WTC11 (cell line): ENCODE results near the gene EDN3. TPM values are rescaled to one million over a fixed set of nuclear protein-coding genes. Genes with fewer than 3 reads are reported as not detected.

Experiments
- ATAC-seq: fragments of 200-7000 bp; cut with Tn5 transposase; 2 replicates; pipeline ENCODE4 v1.10.0; 2021; ENCODE audit warnings: mild to moderate bottlenecking, moderate library complexity
- CTCF ChIA-PET: fragments of 300-600 bp; sonication (Branson Sonifier 250); formaldehyde crosslinking; loops from one replicate; lab custom pipeline; 2021; ENCODE audit warnings: antibody characterized with exemption; lab: Charles Lee
- POLR2A ChIA-PET: fragments of 350-600 bp; sonication (Branson Sonifier 250); formaldehyde crosslinking; loops from one replicate; lab custom pipeline; 2021; ENCODE audit warnings: antibody characterized with exemption; lab: Charles Lee
- DNase-seq: peaks from one replicate; pipeline ENCODE4 v3.0.0; 2021; ENCODE audit warnings: low spot score
- H3K27ac Mint-ChIP-seq: 2 replicates; pipeline ENCODE4 v1.8.0; 2021; ENCODE audit warnings: mixed read lengths
- H3K27me3 Mint-ChIP-seq: 2 replicates; pipeline ENCODE4 v1.8.0; 2021; ENCODE audit warnings: low read depth, mild to moderate bottlenecking, moderate library complexity, mixed read lengths
- H3K36me3 Mint-ChIP-seq: 2 replicates; pipeline ENCODE4 v1.8.0; 2021; ENCODE audit warnings: mixed read lengths
- H3K4me1 Mint-ChIP-seq: 2 replicates; pipeline ENCODE4 v1.8.0; 2022; ENCODE audit warnings: mixed read lengths
- H3K4me3 Mint-ChIP-seq: 2 replicates; pipeline ENCODE4 v1.8.0; 2021; ENCODE audit warnings: mild to moderate bottlenecking, moderate library complexity, mixed read lengths
- H3K9me3 Mint-ChIP-seq: 2 replicates; pipeline ENCODE4 v1.8.0; 2021; ENCODE audit warnings: mixed read lengths
- ATF1 ChIP-seq: sonication (generic); formaldehyde crosslinking; IDR thresholded peaks from 2 replicates; pipeline ENCODE4 v1.8.1; 2023; ENCODE audit warnings: mild to moderate bottlenecking, moderate library complexity, missing genetic modification reagents
- CBFB ChIP-seq: sonication (generic); formaldehyde crosslinking; IDR thresholded peaks from 2 replicates; pipeline ENCODE4 v1.8.1; 2022; ENCODE audit warnings: mild to moderate bottlenecking, low read depth, missing genetic modification reagents
- MYBL2 ChIP-seq: sonication (generic); formaldehyde crosslinking; IDR thresholded peaks from 2 replicates; pipeline ENCODE4 v1.8.1; 2023; ENCODE audit warnings: mild to moderate bottlenecking, moderate library complexity, missing genetic modification reagents
- SP1 ChIP-seq: sonication (generic); formaldehyde crosslinking; conservative IDR thresholded peaks from 2 replicates; pipeline ENCODE4 v1.8.1; 2022; ENCODE audit warnings: missing genetic modification reagents
- TEAD1 ChIP-seq: sonication (generic); formaldehyde crosslinking; IDR thresholded peaks from 2 replicates; pipeline ENCODE4 v1.8.0; 2022; ENCODE audit warnings: mild to moderate bottlenecking, missing genetic modification reagents
- TEAD4 ChIP-seq: sonication (generic); formaldehyde crosslinking; IDR thresholded peaks from 2 replicates; pipeline ENCODE4 v1.8.0; 2022; ENCODE audit warnings: mild to moderate bottlenecking, missing genetic modification reagents
- total RNA-seq: library from RNA; stranded (reverse); gene quantifications from 3 replicates; pipeline ENCODE4 v1.2.3, GENCODE V29; 2021
- TF ChIP-seq, protein P1 (sequence below): sonication (generic); formaldehyde crosslinking; IDR thresholded peaks from 2 replicates; pipeline ENCODE4 v1.8.1; 2023; ENCODE audit warnings: mild to moderate bottlenecking, missing genetic modification reagents, borderline replicate concordance
- TF ChIP-seq, protein P2 (sequence below): sonication (generic); formaldehyde crosslinking; IDR thresholded peaks from 2 replicates; pipeline ENCODE4 v1.8.1; 2023; ENCODE audit warnings: mild to moderate bottlenecking, missing genetic modification reagents
- TF ChIP-seq, protein P3 (sequence below): sonication (generic); formaldehyde crosslinking; IDR thresholded peaks from 2 replicates; pipeline ENCODE4 v1.8.1; 2022; ENCODE audit warnings: missing genetic modification reagents, borderline replicate concordance
- TF ChIP-seq, protein P4 (sequence below): sonication (generic); formaldehyde crosslinking; IDR thresholded peaks from 2 replicates; pipeline ENCODE4 v1.8.0; 2022; ENCODE audit warnings: mild to moderate bottlenecking, missing genetic modification reagents
- TF ChIP-seq, protein P5 (sequence below): sonication (generic); formaldehyde crosslinking; IDR thresholded peaks from 2 replicates; pipeline ENCODE4 v1.8.0; 2022; ENCODE audit warnings: mild to moderate bottlenecking, missing genetic modification reagents
- TF ChIP-seq, protein P6 (sequence below): sonication (generic); formaldehyde crosslinking; IDR thresholded peaks from 2 replicates; pipeline ENCODE4 v1.8.1; 2023; ENCODE audit warnings: mild to moderate bottlenecking, missing genetic modification reagents, moderate library complexity
- TF ChIP-seq, protein P7 (sequence below): sonication (generic); formaldehyde crosslinking; IDR thresholded peaks from 2 replicates; pipeline ENCODE4 v1.8.0; 2022; ENCODE audit warnings: missing genetic modification reagents
- TF ChIP-seq, protein P8 (sequence below): fragments of 250-450 bp; sonication (Bioruptor Pico); IDR thresholded peaks from 2 replicates; pipeline ENCODE4 v1.9.0; 2021; ENCODE audit warnings: mild to moderate bottlenecking
- TF ChIP-seq, protein P9 (sequence below): sonication (generic); formaldehyde crosslinking; conservative IDR thresholded peaks from 2 replicates; pipeline ENCODE4 v1.8.1; 2022; ENCODE audit warnings: mild to moderate bottlenecking, missing genetic modification reagents

Gene EDN3
- total RNA-seq, 1 experiment from 2014 or later, result 0.13 TPM

DNA sequence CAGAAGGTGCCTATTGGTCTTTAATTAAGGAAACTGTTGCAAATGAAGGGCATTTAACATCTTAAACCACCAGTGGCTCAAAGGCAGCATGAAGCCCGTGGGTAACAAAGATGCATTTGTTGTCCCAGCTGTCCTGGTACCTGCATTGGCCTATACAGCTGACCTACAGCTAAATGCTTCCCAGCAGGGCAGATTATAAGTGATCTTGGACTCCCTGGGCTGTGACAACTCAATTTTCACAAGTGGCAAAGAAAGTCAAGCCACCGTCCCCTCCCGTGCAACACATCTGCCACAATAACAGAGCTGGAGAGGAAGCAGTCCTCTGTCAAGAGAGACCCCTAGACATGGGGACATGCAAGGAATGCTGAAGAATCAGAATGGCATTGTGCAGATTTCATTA, 31.5 kb upstream of the EDN3 start (continued):
- TF ChIP-seq, protein P1, sequence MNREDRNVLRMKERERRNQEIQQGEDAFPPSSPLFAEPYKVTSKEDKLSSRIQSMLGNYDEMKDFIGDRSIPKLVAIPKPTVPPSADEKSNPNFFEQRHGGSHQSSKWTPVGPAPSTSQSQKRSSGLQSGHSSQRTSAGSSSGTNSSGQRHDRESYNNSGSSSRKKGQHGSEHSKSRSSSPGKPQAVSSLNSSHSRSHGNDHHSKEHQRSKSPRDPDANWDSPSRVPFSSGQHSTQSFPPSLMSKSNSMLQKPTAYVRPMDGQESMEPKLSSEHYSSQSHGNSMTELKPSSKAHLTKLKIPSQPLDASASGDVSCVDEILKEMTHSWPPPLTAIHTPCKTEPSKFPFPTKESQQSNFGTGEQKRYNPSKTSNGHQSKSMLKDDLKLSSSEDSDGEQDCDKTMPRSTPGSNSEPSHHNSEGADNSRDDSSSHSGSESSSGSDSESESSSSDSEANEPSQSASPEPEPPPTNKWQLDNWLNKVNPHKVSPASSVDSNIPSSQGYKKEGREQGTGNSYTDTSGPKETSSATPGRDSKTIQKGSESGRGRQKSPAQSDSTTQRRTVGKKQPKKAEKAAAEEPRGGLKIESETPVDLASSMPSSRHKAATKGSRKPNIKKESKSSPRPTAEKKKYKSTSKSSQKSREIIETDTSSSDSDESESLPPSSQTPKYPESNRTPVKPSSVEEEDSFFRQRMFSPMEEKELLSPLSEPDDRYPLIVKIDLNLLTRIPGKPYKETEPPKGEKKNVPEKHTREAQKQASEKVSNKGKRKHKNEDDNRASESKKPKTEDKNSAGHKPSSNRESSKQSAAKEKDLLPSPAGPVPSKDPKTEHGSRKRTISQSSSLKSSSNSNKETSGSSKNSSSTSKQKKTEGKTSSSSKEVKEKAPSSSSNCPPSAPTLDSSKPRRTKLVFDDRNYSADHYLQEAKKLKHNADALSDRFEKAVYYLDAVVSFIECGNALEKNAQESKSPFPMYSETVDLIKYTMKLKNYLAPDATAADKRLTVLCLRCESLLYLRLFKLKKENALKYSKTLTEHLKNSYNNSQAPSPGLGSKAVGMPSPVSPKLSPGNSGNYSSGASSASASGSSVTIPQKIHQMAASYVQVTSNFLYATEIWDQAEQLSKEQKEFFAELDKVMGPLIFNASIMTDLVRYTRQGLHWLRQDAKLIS (CRISPR knock-in tag), result no peak
- TF ChIP-seq, protein P2, sequence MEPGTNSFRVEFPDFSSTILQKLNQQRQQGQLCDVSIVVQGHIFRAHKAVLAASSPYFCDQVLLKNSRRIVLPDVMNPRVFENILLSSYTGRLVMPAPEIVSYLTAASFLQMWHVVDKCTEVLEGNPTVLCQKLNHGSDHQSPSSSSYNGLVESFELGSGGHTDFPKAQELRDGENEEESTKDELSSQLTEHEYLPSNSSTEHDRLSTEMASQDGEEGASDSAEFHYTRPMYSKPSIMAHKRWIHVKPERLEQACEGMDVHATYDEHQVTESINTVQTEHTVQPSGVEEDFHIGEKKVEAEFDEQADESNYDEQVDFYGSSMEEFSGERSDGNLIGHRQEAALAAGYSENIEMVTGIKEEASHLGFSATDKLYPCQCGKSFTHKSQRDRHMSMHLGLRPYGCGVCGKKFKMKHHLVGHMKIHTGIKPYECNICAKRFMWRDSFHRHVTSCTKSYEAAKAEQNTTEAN (CRISPR knock-in tag), result peak; percentile 63; the same call in 1 of the 2 replicates
- TF ChIP-seq, protein P3, sequence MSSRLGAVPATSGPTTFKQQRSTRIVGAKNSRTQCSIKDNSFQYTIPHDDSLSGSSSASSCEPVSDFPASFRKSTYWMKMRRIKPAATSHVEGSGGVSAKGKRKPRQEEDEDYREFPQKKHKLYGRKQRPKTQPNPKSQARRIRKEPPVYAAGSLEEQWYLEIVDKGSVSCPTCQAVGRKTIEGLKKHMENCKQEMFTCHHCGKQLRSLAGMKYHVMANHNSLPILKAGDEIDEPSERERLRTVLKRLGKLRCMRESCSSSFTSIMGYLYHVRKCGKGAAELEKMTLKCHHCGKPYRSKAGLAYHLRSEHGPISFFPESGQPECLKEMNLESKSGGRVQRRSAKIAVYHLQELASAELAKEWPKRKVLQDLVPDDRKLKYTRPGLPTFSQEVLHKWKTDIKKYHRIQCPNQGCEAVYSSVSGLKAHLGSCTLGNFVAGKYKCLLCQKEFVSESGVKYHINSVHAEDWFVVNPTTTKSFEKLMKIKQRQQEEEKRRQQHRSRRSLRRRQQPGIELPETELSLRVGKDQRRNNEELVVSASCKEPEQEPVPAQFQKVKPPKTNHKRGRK (CRISPR knock-in tag), result no peak
- TF ChIP-seq ATF1 (CRISPR knock-in tag) (no peak), TEAD4 (CRISPR knock-in tag) (no peak), TEAD1 (CRISPR knock-in tag) (peak; percentile 70; the same call in 1 of the 2 replicates), CBFB (CRISPR knock-in tag) (no peak)
- TF ChIP-seq, protein P4, sequence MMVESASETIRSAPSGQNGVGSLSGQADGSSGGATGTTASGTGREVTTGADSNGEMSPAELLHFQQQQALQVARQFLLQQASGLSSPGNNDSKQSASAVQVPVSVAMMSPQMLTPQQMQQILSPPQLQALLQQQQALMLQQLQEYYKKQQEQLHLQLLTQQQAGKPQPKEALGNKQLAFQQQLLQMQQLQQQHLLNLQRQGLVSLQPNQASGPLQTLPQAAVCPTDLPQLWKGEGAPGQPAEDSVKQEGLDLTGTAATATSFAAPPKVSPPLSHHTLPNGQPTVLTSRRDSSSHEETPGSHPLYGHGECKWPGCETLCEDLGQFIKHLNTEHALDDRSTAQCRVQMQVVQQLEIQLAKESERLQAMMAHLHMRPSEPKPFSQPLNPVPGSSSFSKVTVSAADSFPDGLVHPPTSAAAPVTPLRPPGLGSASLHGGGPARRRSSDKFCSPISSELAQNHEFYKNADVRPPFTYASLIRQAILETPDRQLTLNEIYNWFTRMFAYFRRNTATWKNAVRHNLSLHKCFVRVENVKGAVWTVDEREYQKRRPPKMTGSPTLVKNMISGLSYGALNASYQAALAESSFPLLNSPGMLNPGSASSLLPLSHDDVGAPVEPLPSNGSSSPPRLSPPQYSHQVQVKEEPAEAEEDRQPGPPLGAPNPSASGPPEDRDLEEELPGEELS, result peak; percentile 68; the same call in 1 of the 2 replicates
- TF ChIP-seq, protein P5, sequence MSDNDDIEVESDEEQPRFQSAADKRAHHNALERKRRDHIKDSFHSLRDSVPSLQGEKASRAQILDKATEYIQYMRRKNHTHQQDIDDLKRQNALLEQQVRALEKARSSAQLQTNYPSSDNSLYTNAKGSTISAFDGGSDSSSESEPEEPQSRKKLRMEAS (CRISPR knock-in tag), result peak; percentile 27; the same call in 1 of the 2 replicates
- TF ChIP-seq, protein P6, sequence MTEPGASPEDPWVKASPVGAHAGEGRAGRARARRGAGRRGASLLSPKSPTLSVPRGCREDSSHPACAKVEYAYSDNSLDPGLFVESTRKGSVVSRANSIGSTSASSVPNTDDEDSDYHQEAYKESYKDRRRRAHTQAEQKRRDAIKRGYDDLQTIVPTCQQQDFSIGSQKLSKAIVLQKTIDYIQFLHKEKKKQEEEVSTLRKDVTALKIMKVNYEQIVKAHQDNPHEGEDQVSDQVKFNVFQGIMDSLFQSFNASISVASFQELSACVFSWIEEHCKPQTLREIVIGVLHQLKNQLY (CRISPR knock-in tag), result no peak

DNA sequence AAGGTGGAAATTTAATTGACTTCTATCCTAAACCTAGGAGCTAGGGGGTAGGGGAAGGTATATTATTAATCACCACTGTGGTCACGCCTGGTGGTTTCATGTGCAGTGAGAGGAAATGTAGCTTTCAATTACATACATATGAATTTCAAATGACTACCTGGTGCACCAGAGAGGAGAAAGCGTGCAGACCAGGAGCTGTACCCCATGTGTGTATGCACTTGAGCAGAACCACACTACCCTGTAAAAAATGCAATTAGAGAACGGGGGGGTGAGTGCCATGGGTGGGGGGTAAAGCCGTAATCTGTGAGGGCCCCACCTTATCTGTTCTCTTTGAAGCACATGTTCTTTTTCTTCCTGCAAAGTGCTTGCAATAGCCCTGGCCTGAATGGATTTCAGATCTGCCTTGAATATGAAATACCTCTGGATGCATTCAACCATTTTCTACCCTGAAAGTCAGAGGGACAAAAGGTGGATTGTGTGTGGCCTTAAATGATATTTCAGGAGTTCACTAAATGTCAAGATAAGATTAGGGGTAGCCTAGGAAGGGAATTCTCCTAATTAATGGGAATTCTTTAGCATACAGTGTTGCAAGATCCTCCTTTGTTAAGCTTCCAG, 30.9 kb upstream of the EDN3 start:
- no peak for ATAC-seq
- ChIA-PET CTCF (interaction anchor here (0.7 to 1.2 kb wide), 5 partner anchors 16 to 302 kb away, joined by 3 to 5 read pairs (median 4); no protein-coding TSS in a partner anchor), POLR2A (interaction anchor here (0.8 kb wide), 1 partner anchor 71 kb away, joined by 5 read pairs; no protein-coding TSS in a partner anchor)
- Mint-ChIP-seq H3K36me3 (no peaks in the 10 kb centered on the region), H3K9me3 (no peaks in the 10 kb centered on the region), H3K27ac (no peak overlapping the region), H3K4me3 (no peak overlapping the region), H3K27me3 (peaks cover 58% of the 10 kb centered on the region), H3K4me1 (peaks cover 33% of the 10 kb centered on the region)
- TF ChIP-seq SP1 (CRISPR knock-in tag), result no peak
- no peak for TF ChIP-seq TEAD4 (CRISPR knock-in tag)
- DNase-seq, result no peak

DNA sequence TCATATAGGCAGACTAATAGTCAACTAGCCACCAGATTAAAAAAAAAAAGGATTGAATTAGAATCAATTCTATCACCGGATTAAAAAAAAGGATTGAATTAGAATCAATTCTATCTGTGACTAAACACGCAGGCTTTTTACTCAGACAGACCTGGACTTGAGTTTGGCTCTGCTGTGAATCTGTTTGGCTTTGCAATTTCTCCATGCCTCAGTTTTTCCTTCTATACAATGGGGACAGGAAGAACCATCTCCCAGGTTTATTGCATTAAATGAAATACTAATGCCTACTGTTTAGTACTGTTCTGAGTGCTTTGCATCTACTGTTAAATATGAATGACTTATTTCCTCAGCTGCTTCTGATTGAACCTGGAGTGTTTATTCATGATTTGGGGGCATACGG, 30.0 kb upstream of the EDN3 start:
- no peak for DNase-seq
- ChIA-PET CTCF (no interaction called here), POLR2A (interaction anchor here (0.6 kb wide), 1 partner anchor 1563 kb away, joined by 3 read pairs; no protein-coding TSS in a partner anchor)
- no peaks in the 10 kb centered on the region for H3K9me3 Mint-ChIP-seq
- no peak for ATAC-seq
- H3K27ac Mint-ChIP-seq, result no peak overlapping the region
- H3K4me3 Mint-ChIP-seq, result no peak overlapping the region
- H3K27me3 Mint-ChIP-seq, result peaks cover 50% of the 10 kb centered on the region
- no peaks in the 10 kb centered on the region for H3K36me3 Mint-ChIP-seq
- peaks cover 32% of the 10 kb centered on the region for H3K4me1 Mint-ChIP-seq
- TF ChIP-seq, protein P7, sequence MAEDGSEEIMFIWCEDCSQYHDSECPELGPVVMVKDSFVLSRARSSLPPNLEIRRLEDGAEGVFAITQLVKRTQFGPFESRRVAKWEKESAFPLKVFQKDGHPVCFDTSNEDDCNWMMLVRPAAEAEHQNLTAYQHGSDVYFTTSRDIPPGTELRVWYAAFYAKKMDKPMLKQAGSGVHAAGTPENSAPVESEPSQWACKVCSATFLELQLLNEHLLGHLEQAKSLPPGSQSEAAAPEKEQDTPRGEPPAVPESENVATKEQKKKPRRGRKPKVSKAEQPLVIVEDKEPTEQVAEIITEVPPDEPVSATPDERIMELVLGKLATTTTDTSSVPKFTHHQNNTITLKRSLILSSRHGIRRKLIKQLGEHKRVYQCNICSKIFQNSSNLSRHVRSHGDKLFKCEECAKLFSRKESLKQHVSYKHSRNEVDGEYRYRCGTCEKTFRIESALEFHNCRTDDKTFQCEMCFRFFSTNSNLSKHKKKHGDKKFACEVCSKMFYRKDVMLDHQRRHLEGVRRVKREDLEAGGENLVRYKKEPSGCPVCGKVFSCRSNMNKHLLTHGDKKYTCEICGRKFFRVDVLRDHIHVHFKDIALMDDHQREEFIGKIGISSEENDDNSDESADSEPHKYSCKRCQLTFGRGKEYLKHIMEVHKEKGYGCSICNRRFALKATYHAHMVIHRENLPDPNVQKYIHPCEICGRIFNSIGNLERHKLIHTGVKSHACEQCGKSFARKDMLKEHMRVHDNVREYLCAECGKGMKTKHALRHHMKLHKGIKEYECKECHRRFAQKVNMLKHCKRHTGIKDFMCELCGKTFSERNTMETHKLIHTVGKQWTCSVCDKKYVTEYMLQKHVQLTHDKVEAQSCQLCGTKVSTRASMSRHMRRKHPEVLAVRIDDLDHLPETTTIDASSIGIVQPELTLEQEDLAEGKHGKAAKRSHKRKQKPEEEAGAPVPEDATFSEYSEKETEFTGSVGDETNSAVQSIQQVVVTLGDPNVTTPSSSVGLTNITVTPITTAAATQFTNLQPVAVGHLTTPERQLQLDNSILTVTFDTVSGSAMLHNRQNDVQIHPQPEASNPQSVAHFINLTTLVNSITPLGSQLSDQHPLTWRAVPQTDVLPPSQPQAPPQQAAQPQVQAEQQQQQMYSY, result no peak
- TF ChIP-seq, protein P8, sequence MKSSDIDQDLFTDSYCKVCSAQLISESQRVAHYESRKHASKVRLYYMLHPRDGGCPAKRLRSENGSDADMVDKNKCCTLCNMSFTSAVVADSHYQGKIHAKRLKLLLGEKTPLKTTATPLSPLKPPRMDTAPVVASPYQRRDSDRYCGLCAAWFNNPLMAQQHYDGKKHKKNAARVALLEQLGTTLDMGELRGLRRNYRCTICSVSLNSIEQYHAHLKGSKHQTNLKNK, result no peak
- TF ChIP-seq MYBL2, result no peak
- TF ChIP-seq, protein P9, sequence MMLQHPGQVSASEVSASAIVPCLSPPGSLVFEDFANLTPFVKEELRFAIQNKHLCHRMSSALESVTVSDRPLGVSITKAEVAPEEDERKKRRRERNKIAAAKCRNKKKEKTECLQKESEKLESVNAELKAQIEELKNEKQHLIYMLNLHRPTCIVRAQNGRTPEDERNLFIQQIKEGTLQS, result no peak
